Pancreas (tissue), 10 donors: ENCODE results near the gene CHPT1. TPM values are rescaled to one million over a fixed set of nuclear protein-coding genes. Genes with fewer than 3 reads are reported as not detected.
"Not testable (repeated sequence)": the region's sequence is repeated elsewhere in the genome, so short reads cannot be mapped to it uniquely, and the experiment has no call there.

ENCODE experiments used
- ATAC-seq, 4 donors: fragments of 200-7000 bp; cut with Tn5 transposase; one replicate each; pipeline versions ENCODE4 v1.8.0 to v1.9.1; 2020; ENCODE audit warnings: mild to moderate bottlenecking in 4 of 4, moderate library complexity in 4 of 4
- DNase-seq, 6 donors: peaks; one replicate each; pipeline ENCODE4 v3.0.0-alpha.2; 2020
- FAIRE-seq: peaks from 2 replicates; lab custom pipeline; 2012; peaks lifted over from hg19 to GRCh38; lab: Jason Lieb, UNC
- H3K27ac ChIP-seq, 4 donors: fragments of 200-600 bp; sonication (generic); 1 replicate in 3 of 4; 2 replicates in 1 of 4; pipeline versions ENCODE4 v1.5.0 to v1.8.0; 2020
- H3K27me3 ChIP-seq, 4 donors: fragments of 200-600 bp; one replicate each; pipeline ENCODE4 v1.8.0; 2021
- H3K36me3 ChIP-seq, 3 donors: fragments of 200-600 bp; sonication (generic) in 1 of 3; one replicate each; pipeline versions ENCODE4 v1.5.0 to v1.8.0; 2020 to 2021
- H3K4me1 ChIP-seq, 3 donors: fragments of 200-600 bp; one replicate each; pipeline ENCODE4 v1.8.0; 2021
- H3K4me3 ChIP-seq, 4 donors: fragments of 200-600 bp; sonication (generic) in 2 of 4; one replicate each; pipeline versions ENCODE4 v1.5.0 to v1.8.0; 2020 to 2021
- H3K9me3 ChIP-seq, 4 donors: fragments of 200-600 bp; one replicate each; pipeline ENCODE4 v1.8.0; 2021
- CTCF ChIP-seq, 4 donors: fragments of 200-600 bp; sonication (generic) in 3 of 4; IDR thresholded peaks; one replicate each; pipeline versions ENCODE4 v1.5.0 to v1.8.0; 2021; ENCODE audit warnings: antibody characterized with exemption in 4 of 4
- WGBS, 2 donors: extraction: QIAGEN DNeasy Blood & Tissue Kit; methylation state at CpG; one replicate each; pipeline ENCODE4 v1.1.7; 2013; 5-methylcytosine and 5-hydroxymethylcytosine counted together
- intact Hi-C, 3 donors: fragments of 100-400 bp; cut with DNase I; formaldehyde crosslinking; loops; one replicate each; pipeline versions ENCODE4 v1.11.1 to v1.14.2; 2022
- polyA plus RNA-seq, 2 donors: library from polyadenylated mRNA; stranded (reverse); fragments of 200-250 nt; gene quantifications; one replicate each; pipeline ENCODE4 v1.2.3, GENCODE V29; 2013
- total RNA-seq, 6 donors: library from RNA; stranded (reverse); fragmentation: NEBNext Ultra II Directional in 4 of 6; extraction: Animal tissue kit (Norgen Biotek cat#: 25700) in 4 of 6; gene quantifications; one replicate each; pipeline versions ENCODE4 v1.2.1 to v1.2.4, GENCODE V29; 2021 to 2023
- donor health status: healthy with polysubstance abuse.
- donor health status: DM: no; HTN: no; CAD: no; lungs with moderate emphysema.
- donor health status: DM: no; HTN: no; CAD: no.
- donor health status: control.
- donor health status: control.
- donor health status: Bipolar disorder and iron deficiency.
- donor health status: DM: yes; HTN: yes; CAD: no.
- donor health status: DM: no; HTN: no; CAD: no.
- donor health status: DM: no; HTN: no; CAD: no.
- donor health status: DM: yes; HTN: yes; CAD: no.

The CHPT1 gene
- total and polyA plus RNA-seq, 8 donors = 10.3 to 27.3 (median 14.2) TPM

DNA sequence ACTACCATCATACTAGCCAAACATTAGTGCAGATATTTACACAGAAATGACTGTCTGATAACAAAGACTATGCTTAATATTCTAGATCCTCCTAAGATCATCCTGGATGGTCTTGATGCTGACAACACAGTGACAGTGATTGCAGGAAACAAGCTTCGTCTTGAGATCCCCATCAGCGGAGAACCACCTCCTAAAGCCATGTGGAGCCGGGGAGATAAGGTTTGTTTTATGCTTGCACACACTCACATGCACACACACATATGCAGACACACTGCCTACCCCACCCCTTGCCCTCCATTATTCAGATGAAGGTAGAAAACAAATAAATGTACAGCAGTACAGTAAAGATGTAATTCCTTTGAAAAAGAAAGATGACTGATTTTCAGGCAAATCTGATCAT lies 44.4 kb upstream of the CHPT1 start:
- Histone ChIP-seq H3K4me1 (peaks cover 0 to 4% (median 0%) of the 10 kb centered on the region in 3 donors), H3K4me3 (no peak overlapping the region), H3K27ac (no peak overlapping the region), H3K9me3 (no peaks in the 10 kb centered on the region), H3K27me3 (no peaks in the 10 kb centered on the region), H3K36me3 (no peaks in the 10 kb centered on the region)
- no peak for FAIRE-seq
- WGBS, 2 donors = 80 to 83% methylated on average over 3 of the region's 3 CpGs
- no peak for DNase-seq
- TF ChIP-seq CTCF (IDR thresholded peaks at IDR 0.05) = no peak
- intact Hi-C loops = no loop called here
- no peak for ATAC-seq

GRCh38 chr12:101653503-101653902 lies 43.9 kb upstream of the CHPT1 start:
- no peaks in the 10 kb centered on the region for H3K9me3 ChIP-seq
- ATAC-seq = no peak
- DNase-seq = no peak
- no peaks in the 10 kb centered on the region for H3K27me3 ChIP-seq
- no peak for FAIRE-seq
- no peak for TF ChIP-seq CTCF (IDR thresholded peaks at IDR 0.05)
- peaks cover 0 to 4% (median 0%) of the 10 kb centered on the region in 3 donors for H3K4me1 ChIP-seq
- no peak overlapping the region for H3K4me3 ChIP-seq
- no peak overlapping the region for H3K27ac ChIP-seq
- 38 to 42% methylated on average over 3 of the region's 3 CpGs for WGBS, 2 donors
- no peaks in the 10 kb centered on the region for H3K36me3 ChIP-seq
- intact Hi-C loops = no loop called here

DNA sequence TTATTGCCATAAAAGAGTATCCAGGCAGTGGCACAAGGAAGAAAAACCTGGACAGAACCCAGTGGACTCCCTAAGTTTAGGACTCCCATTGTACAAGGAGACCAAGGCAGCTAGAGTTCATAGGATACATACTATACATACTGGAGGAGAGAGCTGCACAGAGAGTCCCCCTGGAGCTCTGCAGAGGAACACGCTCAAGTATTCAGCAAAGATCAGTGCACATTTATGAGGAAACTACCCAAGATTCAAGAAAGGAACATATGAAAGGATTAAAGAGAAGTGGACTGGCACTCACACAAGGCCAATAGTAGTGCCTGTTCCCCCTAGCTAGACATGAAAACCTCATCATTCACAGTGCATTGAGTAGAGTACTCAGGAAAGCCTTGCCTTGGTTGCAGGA lies 43.0 kb upstream of the CHPT1 start:
- Histone ChIP-seq H3K9me3 (no peaks in the 10 kb centered on the region), H3K4me1 (peaks cover 0 to 4% (median 0%) of the 10 kb centered on the region in 3 donors), H3K4me3 (no peak overlapping the region), H3K27ac (no peak overlapping the region), H3K36me3 (no peaks in the 10 kb centered on the region), H3K27me3 (no peaks in the 10 kb centered on the region)
- no peak for FAIRE-seq
- ATAC-seq = no peak
- intact Hi-C loops = no loop called here
- 92 to 100% methylated on average over 1 of the region's 1 CpG for WGBS, 2 donors
- no peak for DNase-seq
- TF ChIP-seq CTCF (IDR thresholded peaks at IDR 0.05) = no peak

GRCh38 chr12:101655393-101655792 lies 42.0 kb upstream of the CHPT1 start:
- Histone ChIP-seq H3K27me3 (no peaks in the 10 kb centered on the region), H3K4me3 (no peak overlapping the region), H3K36me3 (no peaks in the 10 kb centered on the region), H3K9me3 (no peaks in the 10 kb centered on the region), H3K27ac (no peak overlapping the region), H3K4me1 (peaks cover 0 to 4% (median 0%) of the 10 kb centered on the region in 3 donors)
- WGBS, 2 donors = 32 to 37% methylated on average over 2 of the region's 2 CpGs
- intact Hi-C loops = no loop called here
- no peak for TF ChIP-seq CTCF (IDR thresholded peaks at IDR 0.05)
- FAIRE-seq = no peak
- ATAC-seq = no peak
- DNase-seq = no peak

- 78 to 89% methylated on average over 2 of the region's 2 CpGs for WGBS, 2 donors
- ATAC-seq, FAIRE-seq: not testable (repeated sequence)
Observed at GRCh38 chr12:101660662-101661061, 36.8 kb upstream of the CHPT1 start.

More at GRCh38 chr12:101660662-101661061, 36.8 kb upstream of the CHPT1 start:
- H3K4me3 ChIP-seq, H3K4me1 ChIP-seq, DNase-seq, intact Hi-C loops, H3K27ac ChIP-seq, H3K27me3 ChIP-seq, H3K36me3 ChIP-seq, H3K9me3 ChIP-seq: not testable (repeated sequence)
